ENCODE results near the gene ADCY2.

ADCY2 gene

DNA sequence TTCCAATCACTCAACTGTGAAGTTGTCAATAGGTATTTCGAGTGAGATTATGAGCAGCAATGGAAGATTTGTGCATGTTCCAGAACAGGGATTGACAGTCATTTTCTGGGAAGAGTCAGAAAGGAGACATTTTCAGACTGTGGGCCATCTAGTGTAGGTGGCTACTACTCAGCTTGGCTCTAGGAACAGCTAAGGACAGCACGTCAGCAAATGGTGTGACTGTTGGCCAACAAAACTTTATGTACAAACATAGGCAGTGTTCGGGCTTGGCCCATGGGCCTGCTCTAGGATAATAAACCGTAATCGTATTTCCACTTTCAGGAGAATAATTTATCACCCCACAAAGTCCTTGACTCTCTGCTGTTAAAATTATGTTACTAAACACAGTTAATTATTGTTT lies 143.6 kb downstream of the ADCY2 start:
- H3K4me3 ChIP-seq (ENCODE audit: low read depth, low read length), result no peak overlapping the region
- TF ChIP-seq, protein P1, sequence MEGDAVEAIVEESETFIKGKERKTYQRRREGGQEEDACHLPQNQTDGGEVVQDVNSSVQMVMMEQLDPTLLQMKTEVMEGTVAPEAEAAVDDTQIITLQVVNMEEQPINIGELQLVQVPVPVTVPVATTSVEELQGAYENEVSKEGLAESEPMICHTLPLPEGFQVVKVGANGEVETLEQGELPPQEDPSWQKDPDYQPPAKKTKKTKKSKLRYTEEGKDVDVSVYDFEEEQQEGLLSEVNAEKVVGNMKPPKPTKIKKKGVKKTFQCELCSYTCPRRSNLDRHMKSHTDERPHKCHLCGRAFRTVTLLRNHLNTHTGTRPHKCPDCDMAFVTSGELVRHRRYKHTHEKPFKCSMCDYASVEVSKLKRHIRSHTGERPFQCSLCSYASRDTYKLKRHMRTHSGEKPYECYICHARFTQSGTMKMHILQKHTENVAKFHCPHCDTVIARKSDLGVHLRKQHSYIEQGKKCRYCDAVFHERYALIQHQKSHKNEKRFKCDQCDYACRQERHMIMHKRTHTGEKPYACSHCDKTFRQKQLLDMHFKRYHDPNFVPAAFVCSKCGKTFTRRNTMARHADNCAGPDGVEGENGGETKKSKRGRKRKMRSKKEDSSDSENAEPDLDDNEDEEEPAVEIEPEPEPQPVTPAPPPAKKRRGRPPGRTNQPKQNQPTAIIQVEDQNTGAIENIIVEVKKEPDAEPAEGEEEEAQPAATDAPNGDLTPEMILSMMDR (IDR thresholded peaks at IDR 0.05; ENCODE audit: low read depth, low read length), result no peak

DNA sequence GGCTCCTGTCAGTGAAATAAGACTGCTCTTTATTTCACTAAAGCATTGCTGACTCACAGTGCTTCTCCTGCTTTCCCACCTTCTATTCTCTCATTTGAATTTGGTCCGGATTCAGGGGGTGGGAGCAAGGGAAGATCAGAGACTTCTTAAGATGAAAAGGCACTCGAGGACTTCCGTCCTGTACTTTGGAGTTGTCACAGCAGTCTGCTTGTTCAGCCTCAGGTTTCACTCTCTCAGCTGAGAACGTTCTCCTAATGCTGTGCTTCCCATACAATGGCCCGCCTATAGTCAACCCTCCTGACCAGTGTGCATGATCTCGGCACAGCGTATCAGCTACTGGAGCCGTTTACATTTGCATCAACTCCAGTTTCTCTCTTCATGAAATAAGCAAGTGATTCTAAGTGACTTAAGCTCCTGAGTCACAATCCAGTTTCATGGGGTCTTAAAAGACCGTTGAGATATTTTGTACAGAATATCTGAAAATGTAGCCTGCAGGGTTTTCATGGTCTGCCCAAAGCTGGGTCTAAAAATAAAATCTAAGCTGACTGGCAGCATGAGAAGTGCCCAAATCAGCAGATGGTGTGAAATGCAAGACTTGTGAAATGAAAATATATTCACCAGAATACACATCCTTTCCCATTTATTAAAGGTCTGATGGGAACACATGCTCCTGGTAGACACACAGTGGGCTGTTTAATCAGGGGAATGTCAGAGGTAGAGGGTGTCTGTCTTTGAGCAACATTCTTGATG lies 145.0 kb downstream of the ADCY2 start:
- H3K4me3 ChIP-seq (ENCODE audit: low read depth, low read length), result no peak overlapping the region
- TF ChIP-seq, protein P1 (IDR thresholded peaks at IDR 0.05; ENCODE audit: low read depth, low read length), result no peak

DNA sequence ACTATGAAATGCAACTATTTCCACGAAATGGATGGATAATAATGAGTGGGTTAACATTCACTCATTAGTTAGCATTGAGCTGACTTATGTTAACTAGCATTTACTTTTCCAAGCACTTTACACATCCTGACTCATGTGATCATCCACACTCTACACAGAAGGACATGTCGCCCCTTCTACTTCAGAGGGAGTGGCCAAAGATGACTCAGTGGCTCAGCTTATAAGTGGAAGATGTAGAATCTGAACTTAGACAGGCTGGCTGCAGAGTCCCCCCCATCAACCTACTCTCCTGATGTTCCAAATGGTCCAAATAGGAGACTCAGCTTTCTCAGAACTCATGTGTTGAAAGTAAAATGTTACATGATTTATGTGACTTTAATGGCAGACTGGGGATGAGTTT lies 146.0 kb downstream of the ADCY2 start:
- H3K4me3 ChIP-seq (ENCODE audit: low read depth, low read length), result no peak overlapping the region
- TF ChIP-seq, protein P1 (IDR thresholded peaks at IDR 0.05; ENCODE audit: low read depth, low read length), result no peak

DNA sequence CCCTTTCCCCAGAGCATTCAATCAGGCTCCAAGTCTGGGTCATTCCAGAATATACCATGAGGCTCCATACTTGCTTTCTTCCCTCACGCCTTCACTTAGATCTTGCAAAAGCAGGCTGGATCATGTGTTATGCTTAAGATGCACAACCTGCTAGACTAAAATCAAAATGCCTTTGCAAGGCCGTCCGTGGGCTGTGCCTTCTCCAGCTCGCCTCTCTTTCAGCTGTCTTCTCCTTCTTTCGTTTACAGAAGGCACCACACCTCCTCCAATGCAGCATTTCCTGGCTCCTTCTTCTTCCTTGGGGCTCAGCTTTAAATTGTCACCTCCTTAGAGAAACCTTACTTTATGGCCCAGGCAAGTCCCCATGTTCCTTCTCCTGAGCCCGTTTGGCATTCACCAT lies 150.6 kb downstream of the ADCY2 start:
- TF ChIP-seq, protein P1 (IDR thresholded peaks at IDR 0.05; ENCODE audit: low read depth, low read length), result no peak
- no peak overlapping the region for H3K4me3 ChIP-seq (ENCODE audit: low read depth, low read length)

DNA sequence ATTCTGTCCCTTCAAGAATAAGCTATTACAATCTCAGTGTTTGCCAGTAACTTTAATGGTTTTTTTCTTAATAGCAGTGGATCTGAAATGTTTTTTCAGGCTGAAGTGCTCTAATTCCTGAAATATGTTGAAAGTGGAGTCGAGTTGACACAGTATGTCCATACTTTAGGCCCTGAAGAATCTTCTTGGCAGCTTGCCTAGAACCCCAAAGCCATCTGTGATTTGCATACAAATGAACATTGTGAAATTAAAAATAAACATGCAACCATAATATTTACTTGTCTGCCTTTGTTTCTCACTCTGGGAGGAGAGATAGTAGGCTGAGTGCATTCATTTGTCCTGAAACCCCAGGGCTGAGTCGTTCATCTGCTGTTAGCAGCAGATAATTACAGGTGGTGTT lies 152.7 kb downstream of the ADCY2 start:
- TF ChIP-seq, protein P1 (IDR thresholded peaks at IDR 0.05; ENCODE audit: low read depth, low read length), result no peak
- no peak overlapping the region for H3K4me3 ChIP-seq (ENCODE audit: low read depth, low read length)

DNA sequence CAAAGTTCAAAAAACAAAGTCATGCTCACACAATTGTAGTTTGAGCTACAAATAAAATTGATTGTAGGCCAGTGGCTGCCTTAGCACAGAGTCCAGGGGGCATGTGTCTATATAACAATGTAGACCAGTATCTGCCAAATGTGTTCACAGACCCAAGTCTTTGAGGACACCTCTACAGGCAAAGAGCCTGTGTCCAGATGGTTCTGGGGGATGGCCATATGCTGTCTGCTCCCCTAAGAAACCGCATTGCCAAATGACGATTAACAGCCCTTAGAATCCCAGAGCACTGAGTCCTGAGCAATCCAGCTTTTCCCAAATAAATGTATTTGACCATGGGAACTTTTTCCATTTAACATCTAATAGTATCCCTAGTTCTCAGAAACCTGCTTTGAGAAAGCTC lies 169.6 kb downstream of the ADCY2 start:
- TF ChIP-seq, protein P1 (IDR thresholded peaks at IDR 0.05; ENCODE audit: low read depth, low read length), result no peak
- no peak overlapping the region for H3K4me3 ChIP-seq (ENCODE audit: low read depth, low read length)

DNA sequence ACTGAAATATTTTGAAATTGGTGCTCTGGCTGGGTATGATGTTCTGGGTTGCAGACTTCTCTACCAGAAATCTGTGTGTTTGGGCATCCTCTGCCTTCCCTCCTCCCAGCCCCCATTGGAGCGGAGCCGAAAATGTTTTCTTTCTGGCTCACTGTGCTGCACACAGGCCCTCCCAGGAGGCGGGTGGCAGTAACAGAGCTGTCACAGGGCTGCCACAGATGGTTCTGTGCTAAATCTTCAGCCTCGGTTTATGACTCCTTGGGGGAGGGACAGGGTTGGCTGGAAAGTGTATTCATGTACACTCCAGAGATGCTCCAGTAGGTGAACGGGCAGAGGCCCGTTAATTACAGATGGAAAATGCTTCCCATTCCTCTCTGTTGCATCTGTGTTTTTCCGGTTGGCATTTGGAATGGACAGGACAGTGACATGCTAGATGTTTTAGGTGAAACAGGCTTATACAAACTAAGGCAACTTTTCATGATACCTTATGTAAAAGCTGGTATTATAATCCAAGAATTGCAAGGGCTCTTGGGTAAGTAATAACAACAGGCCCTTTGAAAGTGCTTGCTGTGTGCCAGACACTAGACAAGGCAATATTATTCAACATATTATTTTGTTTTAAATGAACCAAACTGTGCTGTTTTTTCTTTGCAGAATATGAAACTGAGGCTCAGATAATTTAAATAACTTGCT lies 180.2 kb downstream of the ADCY2 start:
- H3K4me3 ChIP-seq (ENCODE audit: low read depth, low read length), result no peak overlapping the region
- TF ChIP-seq, protein P1 (IDR thresholded peaks at IDR 0.05; ENCODE audit: low read depth, low read length), result no peak
